Midbrain (tissue), 1 donor: ENCODE measurements around the gene KRTAP9-7.
"Not testable (repeated sequence)": the region's sequence is repeated elsewhere in the genome, so short reads cannot be mapped to it uniquely, and the experiment has no call there.

Source experiments
- DNase-seq: peaks from one replicate; lab custom pipeline; 2025; lab: John Stamatoyannopoulos, UW

The KRTAP9-7 gene, protein sequence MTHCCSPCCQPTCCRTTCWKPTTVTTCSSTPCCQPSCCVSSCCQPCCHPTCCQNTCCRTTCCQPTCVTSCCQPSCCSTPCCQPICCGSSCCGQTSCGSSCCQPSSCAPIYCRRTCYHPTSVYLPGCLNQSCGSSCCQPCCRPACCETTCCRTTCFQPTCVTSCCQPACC

DNA sequence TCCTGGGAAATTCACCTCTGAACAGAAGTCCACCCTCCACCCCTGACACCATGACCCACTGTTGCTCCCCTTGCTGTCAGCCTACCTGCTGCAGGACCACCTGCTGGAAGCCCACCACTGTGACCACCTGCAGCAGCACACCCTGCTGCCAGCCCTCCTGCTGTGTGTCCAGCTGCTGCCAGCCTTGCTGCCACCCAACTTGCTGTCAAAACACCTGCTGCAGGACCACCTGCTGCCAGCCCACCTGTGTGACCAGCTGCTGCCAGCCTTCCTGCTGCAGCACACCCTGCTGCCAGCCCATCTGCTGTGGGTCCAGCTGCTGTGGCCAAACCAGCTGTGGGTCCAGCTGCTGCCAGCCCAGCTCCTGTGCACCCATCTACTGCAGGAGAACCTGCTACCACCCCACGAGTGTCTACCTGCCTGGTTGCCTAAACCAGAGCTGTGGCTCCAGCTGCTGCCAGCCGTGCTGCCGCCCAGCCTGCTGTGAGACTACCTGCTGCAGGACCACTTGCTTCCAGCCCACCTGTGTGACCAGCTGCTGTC, at the start of gene KRTAP9-7:
Gene KRTAP9-7, plus strand, starts transcription at position 51 of the 543 bp plus-strand sequence. Its CDS starts 0 bp downstream, at position 51.
- DNase-seq: not testable (repeated sequence)

DNA sequence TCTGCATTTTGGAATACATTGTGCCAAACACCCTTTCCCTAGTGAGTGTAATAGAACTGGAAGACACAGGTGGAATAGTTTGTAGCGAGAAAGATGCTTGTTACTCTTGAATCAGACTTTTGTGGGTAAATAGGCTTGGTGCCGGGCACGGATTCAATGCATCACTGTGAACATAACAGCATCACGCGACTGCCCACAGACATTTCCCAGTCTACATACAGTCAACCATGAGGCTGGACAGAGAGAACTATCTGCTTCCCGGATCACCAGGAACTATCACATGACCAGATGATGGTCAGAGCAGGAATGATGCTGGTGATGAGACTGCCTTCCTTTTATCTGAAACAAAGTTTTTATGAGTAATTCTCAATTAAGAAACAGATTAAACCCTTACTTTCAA, 49.4 kb upstream of the KRTAP9-7 start:
- no peak for DNase-seq

DNA sequence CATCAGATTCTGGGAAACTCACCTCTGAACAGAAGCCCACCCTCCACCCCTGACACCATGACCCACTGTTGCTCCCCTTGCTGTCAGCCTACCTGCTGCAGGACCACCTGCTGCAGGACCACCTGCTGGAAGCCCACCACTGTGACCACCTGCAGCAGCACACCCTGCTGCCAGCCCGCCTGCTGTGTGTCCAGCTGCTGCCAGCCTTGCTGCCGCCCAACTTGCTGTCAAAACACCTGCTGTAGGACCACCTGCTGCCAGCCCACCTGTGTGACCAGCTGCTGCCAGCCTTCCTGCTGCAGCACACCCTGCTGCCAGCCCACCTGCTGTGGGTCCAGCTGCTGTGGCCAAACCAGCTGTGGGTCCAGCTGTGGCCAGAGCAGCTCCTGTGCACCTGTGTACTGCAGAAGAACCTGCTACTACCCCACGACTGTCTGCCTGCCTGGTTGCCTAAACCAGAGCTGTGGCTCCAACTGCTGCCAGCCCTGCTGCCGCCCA, 48.9 kb upstream of the KRTAP9-7 start, which contains the start of gene KRTAP9-2:
Gene KRTAP9-2, plus strand, starts transcription at position 51 of the 498 bp plus-strand sequence. Its CDS starts 7 bp downstream, at position 58.
- DNase-seq: not testable (repeated sequence)

DNA sequence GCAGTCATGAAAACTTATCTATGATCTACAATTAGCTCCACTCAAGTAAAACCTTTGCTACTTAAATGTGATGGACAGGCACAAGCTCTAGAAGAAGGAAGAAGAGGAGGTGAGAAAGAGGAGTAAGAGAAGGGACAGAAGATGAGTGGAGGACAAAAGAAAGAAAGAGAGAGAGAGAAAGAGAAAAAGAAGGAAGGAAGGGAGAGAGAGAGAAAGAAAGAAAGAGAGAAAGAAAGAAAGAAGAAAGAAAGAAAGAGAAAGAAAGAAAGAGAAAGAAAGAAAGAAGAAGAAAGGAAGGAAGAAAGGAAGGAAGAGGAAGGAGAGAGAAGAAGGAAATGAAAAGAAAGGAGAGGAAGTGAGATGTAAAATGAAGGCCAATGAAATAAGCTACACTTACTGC, 45.4 kb upstream of the KRTAP9-7 start:
- DNase-seq: no peak

DNA sequence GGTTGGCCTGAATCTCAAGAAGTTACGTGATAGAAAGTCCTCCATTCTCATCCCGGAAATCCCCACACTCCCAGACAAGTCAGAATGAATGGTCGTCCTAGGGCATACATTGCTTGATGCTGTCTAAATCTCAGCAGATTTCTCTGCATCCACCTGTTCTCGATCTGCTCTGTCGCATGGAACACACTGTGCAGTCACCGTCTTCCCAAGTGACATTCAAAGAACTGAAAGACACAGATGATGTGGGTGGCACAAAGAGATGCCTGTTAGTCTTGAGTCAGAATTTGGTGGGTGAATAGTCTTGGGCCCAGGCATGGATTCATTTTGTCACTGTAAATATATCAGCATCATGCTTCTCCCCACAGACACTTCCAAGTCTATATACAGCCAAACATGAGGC, 43.8 kb upstream of the KRTAP9-7 start:
- no peak for DNase-seq

DNA sequence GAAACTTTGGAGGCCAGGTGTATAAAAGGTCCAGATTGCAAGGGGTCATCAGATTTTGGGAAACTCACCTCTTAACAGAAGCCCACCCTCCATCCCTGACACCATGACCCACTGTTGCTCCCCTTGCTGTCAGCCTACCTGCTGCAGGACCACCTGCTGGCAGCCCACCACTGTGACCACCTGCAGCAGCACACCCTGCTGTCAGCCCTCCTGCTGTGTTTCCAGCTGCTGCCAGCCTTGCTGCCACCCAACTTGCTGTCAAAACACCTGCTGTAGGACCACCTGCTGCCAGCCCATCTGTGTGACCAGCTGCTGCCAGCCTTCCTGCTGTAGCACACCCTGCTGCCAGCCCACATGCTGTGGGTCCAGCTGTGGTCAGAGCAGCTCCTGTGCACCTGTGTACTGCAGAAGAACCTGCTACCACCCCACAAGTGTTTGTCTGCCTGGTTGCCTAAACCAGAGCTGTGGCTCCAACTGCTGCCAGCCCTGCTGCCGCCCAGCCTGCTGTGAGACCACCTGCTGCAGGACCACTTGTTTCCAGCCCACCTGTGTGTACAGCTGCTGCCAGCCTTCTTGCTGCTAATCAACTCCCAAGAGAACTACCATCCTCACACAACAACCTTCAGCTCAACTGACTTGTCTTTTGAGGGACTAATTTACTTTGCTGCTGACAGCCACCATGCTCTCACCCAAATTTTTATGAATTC, 42.9 kb upstream of the KRTAP9-7 start, which contains the start of gene KRTAP9-3:
Gene KRTAP9-3, plus strand, starts transcription at position 51 of the 707 bp plus-strand sequence. Its CDS starts 53 bp downstream, at position 104.
- DNase-seq: not testable (repeated sequence)

DNA sequence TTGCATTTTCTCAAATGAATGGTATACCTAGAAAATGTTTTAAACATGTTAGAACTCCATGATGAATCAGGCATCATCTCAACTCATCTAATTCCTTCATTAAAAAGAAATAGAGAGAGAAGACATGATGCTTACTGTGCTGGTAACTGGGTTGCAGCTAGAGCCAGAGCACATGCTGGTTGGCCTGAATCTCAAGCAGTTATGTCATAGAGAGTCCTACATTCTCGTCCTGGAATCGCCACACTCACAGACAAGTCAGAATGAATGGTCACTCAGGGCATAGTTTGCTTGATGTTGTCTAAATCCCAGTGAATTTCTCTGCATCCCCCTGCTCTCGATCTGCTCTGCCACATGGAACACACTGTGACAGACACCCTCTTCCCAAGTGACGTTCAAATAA, 38.4 kb upstream of the KRTAP9-7 start:
- DNase-seq: not testable (repeated sequence)

DNA sequence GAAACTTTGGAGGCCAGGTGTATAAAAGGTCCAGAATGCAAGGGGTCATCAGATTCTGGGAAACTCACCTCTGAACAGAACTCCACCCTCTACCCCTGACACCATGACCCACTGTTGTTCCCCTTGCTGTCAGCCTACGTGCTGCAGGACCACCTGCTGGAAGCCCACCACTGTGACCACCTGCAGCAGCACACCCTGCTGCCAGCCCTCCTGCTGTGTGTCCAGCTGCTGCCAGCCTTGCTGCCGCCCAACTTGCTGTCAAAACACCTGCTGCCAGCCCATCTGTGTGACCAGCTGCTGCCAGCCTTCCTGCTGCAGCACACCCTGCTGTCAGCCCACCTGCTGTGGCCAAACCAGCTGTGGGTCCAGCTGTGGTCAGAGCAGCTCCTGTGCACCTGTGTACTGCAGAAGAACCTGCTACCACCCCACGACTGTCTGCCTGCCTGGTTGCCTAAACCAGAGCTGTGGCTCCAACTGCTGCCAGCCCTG, 37.5 kb upstream of the KRTAP9-7 start, which contains the start of gene KRTAP9-8:
Gene KRTAP9-8, plus strand, starts transcription at position 51 of the 489 bp plus-strand sequence. Its CDS starts 53 bp downstream, at position 104.
- not testable (repeated sequence) for DNase-seq

DNA sequence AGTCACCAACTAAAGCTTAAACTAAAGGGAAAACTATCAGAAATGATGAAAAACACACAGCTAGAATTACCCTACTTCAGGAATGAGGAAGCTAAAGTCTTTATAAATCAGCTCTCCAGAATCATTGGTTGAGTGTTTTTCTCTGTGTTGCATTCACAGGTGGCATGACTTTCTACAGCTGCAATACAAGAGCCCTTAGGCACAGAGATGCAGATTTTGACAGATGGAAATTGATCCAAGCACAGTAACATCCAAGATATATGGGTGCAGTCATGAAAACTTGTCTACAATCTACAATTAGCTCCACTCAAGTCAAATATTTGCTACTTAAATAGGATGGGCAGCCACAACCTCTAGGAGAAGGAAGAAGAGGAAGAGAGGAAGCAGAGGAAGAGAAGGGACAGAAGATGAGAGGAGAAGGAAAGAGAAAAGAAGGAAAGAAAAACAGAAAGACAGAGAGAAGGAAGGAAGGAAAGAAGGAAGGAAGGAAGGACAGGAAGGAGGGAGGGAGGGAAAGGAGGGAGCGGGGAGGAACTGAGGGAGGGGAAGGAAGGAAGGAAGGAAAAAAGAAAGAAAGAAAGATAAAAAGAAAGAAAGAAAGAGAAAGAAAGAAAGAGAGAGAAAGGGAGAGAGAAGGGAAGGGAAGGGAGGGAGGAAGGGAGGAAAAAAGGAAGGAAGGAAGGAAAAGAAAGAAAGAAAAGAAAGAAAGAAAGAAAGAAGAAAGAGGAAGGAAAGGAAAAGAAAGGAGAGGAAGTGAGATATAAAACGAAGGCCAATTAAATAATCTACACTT, 28.3 kb upstream of the KRTAP9-7 start:
- not testable (repeated sequence) for DNase-seq

DNA sequence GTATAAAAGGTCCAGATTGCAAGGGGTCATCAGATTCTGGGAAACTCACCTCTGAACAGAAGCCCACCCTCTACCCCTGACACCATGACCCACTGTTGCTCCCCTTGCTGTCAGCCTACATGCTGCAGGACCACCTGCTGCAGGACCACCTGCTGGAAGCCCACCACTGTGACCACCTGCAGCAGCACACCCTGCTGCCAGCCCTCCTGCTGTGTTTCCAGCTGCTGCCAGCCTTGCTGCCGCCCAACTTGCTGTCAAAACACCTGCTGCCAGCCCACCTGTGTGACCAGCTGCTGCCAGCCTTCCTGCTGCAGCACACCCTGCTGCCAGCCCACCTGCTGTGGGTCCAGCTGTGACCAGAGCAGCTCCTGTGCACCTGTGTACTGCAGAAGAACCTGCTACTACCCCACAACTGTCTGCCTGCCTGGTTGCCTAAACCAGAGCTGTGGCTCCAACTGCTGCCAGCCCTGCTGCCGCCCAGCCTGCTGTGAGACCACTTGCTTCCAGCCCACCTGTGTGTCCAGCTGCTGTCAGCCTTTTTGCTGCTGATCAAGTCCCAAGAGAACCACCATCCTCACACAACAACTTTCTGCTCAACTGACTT, 25.8 kb upstream of the KRTAP9-7 start, which contains the start of gene KRTAP9-4:
Gene KRTAP9-4, plus strand, starts transcription at position 51 of the 604 bp plus-strand sequence. Its CDS starts 34 bp downstream, at position 85.
- not testable (repeated sequence) for DNase-seq

DNA sequence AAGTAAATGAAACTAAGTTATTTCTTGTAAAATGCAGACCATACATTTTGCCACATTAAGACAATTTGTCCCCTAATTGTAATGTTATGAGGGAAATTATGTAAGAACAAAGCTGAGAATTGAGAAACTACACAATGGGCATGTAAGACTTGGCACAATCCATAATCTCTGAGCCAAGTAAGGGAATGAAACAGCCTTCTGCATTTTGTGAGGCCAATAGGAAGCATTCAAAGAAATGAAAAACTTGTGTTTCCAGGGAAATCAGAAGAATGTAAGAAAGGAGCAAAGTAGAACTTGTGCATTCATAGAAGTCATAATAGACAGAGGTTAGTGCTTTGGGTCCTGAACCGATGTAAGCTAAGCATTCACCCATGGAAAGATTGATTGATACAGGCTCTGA, 24.2 kb upstream of the KRTAP9-7 start:
- DNase-seq: no peak

DNA sequence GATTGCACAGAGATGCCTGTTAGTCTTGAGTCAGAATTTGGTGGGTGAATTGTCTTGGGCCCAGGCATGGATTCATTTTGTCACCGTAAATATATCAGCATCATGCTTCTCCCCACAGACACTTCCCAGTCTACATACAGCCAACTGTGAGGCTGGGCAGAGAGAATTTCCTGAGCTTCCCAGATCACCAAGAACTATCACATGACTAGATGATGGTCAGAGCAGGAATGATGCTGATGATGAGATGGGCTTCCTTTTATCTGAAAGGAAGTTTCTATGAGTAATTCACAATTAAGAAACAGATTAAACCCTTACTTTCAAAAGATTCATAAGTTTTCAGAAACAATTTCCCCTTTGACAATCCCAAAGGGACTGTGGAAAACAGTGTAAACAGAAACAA, 20.6 kb upstream of the KRTAP9-7 start:
- DNase-seq: no peak

DNA sequence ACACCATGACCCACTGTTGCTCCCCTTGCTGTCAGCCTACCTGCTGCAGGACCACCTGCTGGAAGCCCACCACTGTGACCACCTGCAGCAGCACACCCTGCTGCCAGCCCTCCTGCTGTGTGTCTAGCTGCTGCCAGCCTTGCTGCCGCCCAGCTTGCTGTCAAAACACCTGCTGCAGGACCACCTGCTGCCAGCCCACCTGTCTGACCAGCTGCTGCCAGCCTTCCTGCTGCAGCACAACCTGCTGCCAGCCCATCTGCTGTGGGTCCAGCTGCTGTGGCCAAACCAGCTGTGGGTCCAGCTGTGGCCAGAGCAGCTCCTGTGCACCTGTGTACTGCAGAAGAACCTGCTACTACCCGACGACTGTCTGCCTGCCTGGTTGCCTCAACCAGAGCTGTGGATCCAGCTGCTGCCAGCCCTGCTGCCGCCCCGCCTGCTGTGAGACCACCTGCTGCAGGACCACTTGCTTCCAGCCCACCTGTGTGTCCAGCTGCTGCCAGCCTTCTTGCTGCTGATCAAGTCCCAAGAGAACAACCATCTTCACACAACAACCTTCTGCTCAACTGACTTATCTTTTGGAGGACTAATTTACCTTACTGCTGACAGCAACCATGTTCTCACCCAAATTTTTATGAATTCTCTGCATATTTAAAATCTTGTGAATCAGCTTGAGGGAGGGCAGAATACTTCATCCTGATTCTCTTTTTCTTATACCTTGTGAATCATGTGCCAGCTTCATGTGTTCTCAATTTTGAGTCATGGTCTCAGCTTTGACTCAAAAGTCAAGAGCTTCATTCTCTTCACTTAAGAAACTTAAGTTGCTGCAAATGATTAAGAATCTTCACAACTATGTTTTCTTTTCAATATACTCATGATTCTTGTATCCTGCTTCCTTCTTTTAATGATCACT, 19.9 kb upstream of the KRTAP9-7 start, which contains the start of gene KRTAP9-9:
Gene KRTAP9-9, plus strand, starts transcription at position 4 of the 910 bp plus-strand sequence.
- DNase-seq: not testable (repeated sequence)

DNA sequence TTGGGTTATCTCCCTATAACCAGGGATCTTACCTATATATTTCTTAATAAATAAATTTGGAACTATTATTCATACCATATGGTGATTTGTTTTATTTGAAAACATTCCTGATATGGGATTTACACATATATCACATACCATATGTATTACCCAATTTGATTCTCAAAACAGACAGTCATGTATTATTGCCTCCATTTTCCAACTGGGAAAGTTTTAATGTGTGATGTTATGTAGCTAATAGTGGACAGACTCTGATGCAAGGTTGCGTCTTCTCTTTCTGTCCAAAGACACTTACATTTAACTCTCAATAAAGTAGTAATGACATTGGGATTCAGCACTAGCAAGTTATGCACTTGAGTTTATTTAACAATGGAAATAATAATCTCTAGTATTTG, 19.2 kb upstream of the KRTAP9-7 start:
- DNase-seq: no peak

DNA sequence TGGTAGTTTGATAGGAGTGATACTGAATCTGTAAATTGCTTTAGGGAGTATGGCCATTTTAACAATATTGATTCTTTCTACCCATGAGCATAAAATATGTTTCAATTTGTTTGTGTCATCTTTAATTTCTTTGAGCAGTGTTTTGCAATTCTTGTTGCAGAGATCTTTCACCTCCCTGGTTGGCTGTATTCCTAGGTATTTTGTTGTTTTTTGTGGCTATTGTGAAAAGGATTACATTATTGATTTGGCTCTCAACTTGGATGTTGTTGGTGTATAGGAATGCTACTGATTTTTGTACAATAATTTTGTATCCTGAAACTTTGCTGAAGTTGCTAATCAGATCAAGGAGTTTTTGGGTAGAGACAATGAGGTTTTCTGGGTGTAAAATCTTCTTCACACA, 17.1 kb upstream of the KRTAP9-7 start:
- DNase-seq: no peak

DNA sequence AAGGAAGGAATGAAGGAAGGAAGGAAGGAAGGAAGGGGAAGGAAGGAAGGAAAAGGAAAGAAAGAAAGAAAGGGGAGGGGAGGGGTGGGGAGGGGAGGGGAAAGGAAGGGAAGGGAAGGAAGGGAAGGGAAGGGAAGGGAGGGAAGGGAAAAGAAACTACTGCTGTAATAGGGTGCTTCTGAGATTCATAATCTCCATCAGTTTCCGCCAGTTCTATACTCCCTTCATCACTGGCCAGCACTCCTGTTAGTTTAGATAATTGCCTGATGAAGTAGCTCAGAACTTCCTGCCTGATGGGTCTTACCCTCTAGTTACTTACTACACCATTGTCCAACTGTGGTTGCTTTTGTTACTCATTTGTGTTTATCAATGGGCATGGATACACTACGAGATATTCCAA, 12.3 kb upstream of the KRTAP9-7 start:
- no peak for DNase-seq

DNA sequence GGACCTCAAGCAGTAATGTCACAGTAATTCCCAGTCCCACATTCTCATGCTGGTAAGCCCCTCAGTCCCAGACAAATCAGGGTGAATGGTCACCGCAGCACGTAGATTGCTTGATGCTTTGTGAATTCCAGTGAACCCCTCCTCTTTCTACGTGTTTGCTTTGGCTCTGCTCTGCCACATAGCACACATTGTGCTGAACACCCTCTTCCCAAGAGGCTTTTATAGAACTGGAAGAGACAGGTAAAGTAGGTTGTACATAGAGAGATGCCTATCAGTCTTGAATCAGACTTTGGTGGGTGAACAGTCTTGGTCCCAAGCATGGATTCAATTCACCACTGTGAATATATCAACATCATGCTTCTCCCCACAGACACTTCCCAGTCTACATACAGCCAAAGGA, 10.9 kb upstream of the KRTAP9-7 start:
- no peak for DNase-seq

DNA sequence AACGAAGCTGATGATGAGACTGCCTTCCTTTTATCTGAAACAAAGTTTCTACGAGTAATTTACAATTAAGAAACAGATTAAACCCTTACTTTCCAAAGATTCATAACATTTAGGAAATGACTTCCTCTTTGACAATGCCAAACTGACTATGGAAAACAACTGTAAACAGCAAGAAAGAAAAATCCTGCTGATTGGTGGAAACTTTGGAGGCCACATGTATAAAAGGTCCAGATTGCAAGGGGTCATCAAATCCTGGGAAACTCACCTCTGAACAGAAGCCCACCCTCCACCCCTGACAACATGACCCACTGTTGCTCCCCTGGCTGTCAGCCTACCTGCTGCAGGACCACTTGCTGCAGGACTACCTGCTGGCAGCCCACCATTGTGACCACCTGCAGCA, 10.4 kb upstream of the KRTAP9-7 start, which contains the start of gene KRTAP9-6:
Gene KRTAP9-6, plus strand, starts transcription at position 301 of the 400 bp plus-strand sequence. Its CDS starts 0 bp downstream, at position 301.
- no peak for DNase-seq

DNA sequence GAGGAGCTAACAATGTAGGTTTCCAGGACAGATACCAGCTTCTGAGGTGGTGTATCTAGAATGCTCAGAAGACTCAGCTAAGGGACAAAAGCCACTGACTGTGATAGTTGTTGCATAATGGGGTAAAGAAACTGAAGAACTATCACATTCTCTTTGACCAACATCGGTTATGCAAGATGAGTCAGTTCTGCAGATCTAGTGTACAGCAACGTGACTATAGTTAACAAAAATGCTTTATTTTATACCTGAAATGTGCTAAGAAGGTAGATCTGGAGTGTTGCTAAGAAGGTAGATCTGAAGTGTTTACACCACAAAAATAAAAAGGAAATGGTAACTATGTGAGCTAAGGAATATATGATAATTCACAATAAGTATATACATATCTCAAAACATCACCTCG, 7.8 kb upstream of the KRTAP9-7 start:
- DNase-seq: no peak

DNA sequence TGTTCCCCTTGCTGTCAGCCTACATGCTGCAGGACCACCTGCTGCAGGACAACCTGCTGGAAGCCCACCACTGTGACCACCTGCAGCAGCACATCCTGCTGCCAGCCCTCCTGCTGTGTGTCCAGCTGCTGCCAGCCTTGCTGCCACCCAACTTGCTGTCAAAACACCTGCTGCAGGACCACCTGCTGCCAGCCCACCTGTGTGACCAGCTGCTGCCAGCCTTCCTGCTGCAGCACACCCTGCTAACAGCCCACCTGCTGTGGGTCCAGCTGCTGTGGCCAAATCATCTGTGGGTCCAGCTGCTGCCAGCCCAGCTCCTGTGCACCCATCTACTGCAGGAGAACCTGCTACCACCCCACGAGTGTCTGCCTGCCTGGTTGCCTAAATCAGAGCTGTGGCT, 4.2 kb upstream of the KRTAP9-7 start:
- not testable (repeated sequence) for DNase-seq
